Inflammatory macrophage treated with lipopolysaccharide for 1 hour (primary cell): Measurements from ENCODE around the gene OLFM2.

ENCODE experiments used
- DNase-seq, 2 donors: peaks; one replicate each; pipeline ENCODE4 v3.0.0-alpha.2; 2020 to 2022

Gene OLFM2

DNA sequence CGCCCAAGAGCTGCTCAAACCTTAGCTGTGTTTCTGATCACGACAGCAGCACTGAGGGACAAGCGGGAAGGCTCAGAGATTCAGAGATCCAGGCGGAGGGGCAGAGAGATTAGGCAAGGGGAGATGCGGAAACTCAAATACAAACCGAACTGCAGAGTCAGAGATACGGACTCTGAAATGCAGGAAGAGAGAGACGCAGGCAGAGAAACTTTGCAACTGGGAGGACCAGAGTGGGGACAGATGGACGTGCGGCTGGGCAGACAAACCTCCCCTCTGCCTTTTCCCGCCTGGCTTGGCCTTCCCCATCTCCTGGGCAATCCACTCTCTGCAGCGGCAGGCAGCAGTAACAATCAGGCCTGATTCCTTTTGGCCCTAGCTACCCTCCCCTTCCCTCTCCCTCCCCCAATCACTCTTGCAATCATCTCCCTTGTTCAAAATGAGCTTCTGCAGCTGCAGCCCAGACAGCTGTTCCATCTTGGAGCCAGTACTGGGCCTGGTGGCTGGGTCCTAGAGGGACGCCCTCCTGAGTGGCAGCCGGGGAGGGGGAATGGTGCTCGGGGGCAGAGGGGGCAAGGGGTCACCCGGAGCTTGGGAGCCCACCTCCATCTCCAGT lies 29.7 kb downstream of the OLFM2 start:
- no peak for DNase-seq

DNA sequence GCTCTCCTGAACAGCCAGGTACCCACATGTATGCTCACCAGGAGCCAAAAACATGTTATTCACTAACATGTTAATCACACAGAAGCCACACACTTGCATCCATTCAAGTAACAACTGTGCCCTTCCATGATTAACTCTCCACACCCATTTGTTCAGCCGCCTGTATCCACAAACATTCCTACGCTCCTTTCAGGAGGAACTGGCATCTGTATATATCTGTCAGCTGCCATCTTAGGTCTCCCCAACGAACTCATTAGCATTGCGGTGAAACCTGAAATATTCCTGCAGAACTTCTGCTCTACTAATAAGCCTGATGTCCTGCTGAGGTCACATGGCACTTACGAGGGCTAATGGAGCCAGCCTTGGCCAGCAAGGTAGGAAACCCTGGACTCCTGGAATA lies 33.0 kb downstream of the OLFM2 start:
- DNase-seq, result no peak

DNA sequence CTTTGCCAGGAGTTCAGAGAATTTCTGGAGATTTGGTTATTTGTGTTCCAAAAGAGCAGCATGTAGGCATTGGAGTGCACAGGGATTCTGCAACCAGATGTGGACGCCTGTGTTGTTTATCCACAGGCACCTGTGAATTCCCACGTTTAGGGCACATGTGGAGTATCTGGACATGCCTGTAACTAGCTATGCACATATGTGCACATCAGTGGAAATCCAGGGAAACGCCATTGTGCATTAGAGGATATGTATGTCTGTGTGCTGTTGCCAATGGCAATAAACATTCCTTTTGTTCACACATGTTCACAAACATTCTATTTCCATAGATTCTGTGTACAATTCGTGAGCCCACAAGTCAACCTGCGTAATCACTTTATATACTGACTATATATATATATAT lies 34.7 kb downstream of the OLFM2 start:
- no peak for DNase-seq

DNA sequence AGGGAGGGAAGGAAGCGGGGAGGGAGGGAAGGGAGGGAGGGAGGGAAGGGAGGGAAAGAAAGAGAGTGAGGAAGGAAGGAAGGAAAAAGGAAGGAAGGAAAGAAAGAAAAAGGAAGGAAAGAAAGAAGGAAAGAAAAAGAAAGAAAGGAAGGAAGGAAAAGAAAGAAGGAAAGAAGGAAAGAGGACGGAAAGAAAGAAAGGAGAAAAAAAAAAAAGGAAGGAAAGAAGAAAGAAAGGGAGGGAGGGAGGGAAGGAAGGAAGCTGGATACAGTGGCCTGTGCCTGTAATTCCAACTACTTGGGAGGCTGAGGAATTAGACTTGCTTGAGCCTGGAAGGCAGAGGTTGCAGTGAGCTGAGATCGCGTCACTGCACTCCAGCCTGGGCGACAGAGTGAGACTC lies 35.3 kb downstream of the OLFM2 start:
- DNase-seq, result no peak

DNA sequence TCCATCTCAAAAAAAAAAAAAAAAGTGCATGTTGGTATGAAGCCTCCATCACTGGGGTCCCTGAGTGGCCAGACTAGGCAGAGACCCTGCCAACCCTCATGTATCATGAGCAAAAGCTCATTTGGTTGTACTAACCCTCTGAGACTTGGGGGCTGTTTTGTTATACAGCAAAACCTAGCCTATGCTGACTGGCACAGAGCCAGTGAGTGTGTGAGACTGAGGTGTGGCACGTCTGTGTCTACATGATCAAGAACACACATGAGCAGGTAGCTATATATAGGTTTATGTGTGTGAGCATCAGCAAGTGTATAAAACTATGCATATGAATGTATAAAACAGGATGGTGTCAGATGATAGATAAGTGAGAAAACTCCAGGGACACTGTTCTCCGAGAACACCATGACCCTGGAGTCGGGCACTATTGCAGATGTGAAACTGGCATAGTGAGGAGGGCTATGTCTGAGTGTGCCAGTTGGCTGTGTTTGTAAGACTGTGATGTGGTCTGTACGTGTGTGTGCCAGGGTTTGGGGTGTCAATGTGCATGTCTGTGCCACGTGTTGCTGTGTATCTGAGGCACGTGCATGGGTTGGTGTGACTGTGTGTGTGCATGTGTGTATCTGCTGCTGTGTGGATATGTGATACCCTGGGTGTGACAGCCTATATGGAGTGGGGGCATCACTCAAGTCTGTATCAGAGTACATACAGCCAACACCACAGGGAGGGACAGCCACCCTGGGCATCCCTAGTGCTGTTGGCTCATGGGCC lies 44.5 kb downstream of the OLFM2 start:
- DNase-seq, result no peak

DNA sequence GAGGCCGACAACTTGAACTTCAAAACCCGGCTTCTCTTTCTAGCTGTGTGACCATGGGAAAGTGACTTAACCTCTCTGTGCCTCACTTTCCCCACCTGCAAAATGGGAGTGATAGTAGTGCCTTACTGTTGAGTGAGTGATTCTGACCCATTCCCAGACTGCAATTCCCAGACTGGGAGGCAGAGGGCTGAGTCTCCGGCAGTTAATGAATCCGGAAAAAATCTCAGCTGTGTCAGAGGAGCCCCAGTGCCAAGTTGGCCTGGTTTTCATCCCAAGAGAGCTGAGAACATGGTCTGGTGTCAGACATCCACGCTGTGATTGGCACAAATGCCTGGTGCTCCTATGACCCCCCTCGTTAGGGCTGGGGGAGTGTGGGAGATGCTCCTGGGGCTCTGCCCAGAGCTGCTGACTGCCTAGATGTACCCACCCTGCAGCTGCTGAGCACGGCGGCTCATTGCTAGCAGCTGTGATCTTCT lies 51.2 kb downstream of the OLFM2 start:
- no peak for DNase-seq

DNA sequence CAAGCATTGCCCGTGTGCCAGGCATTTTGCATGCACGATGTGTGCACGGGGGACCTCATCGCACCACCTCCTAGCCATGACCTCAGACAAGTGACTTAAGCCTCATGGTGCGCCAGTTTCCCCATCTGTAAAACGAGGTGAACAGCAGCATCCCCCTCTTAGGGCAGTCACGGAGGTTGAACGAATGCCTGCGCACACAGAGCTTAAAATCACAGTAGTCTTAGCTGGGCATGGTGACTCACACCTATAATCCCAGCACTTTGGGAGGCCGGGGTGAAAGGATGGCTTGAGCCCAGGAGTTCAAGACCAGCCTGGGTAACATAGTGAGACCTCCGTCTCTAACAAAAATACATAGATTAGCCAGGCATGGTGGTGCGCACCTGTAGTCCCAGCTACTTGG lies 52.6 kb downstream of the OLFM2 start:
- no peak for DNase-seq

DNA sequence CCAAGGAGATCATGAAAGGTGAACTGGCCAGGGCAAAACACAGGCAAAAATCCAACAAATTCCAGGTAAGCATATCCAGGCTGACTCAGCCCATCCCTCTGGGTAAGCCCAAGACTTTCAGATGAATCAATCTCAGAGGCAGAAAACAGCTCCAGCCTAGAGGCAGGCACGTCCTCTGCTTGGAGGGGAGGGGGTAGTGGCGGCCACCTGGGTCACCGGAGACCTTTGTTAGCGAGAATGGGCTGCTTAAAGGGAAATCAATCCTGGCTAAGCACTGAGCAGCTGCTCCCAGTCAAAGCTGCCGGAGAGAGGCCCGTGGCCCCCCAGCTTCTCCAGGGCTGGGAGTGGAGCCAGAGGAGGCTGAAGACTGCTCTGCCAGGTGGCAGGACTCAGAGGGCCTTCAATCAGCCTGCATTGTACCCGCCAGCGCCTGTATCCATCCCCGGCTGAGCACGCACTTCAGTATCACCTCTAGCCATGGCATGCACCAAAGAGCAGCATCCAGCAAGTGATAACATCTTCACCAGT lies 53.0 kb downstream of the OLFM2 start:
- DNase-seq, result no peak

DNA sequence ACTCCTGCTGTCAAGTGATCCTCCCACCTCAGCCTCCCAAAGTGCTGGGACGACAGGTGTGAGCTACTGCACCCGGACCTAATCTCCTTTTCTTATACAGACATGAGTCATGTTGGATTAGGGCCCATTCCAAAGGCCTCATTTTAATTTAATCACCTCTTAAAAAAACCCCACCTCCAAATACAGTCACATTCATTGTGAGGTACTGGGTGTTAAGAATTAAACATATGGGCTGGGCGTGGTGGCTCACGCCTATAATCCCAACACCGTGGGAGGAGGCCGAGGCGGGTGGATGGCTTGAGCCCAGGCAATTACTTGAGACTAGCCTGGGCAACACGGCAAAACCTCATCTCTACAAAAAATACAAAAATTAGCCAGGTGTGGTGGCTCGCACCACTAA lies 54.6 kb downstream of the OLFM2 start:
- no peak for DNase-seq

DNA sequence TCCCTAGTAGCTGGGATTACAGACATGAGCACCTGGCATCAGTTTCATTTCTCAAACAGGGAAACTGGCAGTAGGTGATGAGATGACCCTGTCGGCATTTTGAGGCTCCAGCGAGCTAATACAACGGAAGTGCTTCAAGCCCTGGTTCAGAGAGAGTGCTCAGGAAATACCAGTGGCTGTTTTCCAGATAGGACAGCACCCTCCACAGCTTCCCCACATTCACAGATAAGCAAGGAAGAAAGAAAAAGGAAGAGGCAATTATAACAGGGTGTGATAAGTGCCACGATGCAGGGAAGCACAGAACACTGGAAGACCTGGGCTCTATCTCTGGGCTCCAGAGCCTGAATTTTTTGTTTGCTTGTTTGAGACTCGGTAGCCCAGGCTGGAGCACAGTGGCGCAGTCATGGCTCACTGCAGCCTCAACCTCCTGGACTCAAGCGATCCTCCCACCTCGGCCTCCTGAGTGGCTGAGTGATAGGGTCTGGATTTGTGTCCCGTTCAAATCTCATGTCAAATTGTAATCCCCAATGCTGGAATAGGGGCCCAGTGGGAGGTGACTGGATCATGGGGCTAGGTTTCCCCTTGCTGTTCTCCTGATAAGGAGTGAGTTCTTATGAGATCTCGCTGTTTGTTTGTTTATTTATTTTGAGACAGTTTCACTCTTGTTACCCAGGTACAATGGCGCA lies 57.7 kb downstream of the OLFM2 start:
- DNase-seq, result no peak

DNA sequence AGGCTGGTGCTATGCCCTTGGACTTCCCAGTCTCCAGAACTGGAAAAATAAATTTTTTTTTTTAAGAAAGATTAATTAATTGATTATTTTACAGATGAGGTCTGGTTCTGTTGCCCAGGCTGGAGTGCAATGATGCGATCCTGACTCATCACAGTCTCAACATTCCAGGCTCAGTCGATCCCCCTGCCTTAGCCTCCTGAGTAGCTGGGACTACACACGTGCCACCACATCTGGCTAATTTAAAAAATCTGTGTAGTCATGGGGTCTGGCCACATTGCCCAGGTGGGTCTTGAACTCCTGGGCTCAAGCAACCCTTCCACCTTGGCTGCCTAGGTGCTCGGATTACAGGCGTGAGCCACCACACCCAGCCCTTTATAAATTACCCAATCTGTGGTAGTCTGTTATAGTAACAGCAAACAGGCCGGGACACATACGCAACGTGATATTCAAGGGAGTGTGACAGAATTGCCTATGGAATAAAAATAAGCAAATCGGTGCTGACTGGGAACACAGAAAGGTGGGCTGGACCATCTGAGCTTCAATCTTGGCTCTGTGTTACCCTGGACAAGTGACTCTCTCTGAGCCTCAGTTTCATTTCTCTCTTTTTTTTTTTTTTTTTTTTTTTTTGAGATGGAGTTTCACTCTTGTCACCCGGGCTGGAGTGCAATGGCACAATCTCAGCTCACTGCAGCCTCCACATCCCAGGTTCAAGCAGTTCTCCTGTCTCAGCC lies 58.4 kb downstream of the OLFM2 start:
- DNase-seq, result no peak

DNA sequence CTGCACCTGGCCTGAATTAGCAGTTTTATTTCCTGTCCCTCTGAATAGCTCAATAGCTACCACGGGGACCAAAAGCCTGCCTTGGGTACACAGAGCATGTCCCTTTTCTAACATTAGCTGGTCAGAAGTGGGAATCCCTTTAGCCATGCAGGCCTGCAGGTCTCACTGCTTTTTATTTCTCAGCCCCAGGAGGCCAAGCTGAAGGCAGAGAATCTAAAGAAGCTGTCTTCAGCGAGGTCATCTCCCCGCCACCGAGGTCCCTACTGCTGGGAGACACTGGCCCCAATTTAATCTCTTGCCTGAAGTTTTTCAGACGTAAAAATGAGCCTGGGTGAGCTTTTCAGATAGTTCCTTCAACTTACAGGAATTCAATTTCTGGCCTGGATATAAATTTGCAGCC lies 60.5 kb downstream of the OLFM2 start:
- DNase-seq, result no peak

DNA sequence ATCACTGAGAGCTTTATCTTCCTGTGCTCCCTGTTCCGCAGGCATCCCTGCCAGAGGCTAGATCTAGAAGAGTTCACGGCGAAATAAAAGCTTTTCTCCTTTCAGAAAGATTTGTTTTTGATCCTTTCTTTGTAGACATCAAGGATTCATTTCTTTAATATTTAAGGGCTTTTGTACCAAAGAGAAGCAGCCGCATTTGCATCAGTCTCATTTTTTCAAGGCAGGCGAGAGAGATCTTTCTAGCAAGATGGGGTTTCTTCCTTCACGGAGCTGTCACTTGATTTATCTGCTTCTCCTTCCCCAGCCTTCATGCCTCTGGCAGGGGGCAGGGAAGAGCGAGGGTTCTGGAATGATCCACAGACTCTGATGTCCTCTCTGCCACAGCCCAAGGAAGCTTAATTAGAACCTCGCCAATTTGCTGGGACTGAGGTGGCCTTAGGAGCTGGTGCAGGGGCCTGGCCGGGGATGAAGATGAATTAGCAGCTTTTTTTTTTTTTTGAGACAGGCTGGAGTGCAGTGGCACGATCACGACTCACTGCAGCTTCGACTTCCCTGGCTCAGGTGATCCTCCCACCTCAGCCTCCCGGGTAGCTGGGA lies 61.2 kb downstream of the OLFM2 start:
- DNase-seq, result no peak

DNA sequence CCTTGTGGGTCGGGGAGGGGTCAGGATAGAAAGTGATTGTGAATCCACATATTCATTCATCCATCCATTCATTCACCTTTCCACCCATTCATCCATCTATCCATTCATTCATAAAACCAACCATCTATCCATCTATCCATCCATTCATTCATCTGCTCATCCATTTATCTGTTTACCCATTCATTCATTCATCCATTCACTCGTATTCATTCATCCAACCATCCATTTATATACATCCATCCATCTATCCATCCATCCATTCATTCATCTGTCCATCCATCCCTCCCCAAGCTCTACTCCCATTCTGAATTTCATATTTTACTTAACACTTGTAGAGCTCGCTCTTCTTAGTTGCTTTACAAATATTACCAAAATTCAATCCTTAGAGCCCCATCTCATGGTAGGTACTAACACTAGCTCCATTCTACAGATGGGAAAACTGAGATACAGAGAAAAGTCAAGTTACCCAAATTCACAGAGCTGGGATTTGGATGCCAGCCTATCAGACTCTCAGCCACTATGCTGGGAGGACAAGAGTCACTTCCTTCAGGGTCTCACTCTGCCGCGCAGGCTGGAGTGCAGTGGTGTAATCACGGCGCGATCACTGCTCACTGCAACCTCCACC lies 63.6 kb downstream of the OLFM2 start:
- DNase-seq, result no peak

DNA sequence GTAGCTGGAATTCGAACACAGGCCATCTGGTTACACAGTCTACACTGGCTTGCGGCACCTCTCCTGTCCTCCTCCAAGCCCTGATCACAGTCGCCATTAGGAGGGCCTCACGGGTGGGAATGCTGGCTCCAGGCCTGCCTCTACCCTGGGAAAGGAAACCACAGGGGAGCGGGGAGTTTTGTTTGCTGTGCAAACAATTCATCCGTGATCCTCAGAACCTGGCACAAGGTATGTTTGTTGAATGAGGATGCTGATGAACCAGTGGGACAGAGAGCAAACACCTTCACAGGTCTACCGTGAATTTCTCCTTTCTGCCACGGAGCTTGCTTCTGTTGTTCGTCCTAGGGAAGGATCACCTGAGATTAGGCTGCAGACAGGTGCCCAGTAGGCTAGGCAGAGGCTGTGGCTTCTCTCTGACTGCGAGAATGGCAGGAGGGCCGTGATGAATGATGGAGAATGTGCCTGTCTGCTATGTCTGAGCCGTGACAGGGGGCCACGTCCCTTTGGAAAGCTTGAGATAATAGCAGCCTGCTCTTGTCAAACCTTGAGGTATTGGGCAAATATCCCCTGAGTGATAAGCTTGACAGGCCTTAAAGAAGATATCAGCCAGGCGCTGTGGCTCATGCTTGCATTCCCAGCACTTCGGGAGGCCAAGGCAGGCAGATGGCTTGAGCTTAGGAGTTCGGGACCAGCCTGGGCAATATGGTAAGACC lies 64.5 kb downstream of the OLFM2 start:
- no peak for DNase-seq

DNA sequence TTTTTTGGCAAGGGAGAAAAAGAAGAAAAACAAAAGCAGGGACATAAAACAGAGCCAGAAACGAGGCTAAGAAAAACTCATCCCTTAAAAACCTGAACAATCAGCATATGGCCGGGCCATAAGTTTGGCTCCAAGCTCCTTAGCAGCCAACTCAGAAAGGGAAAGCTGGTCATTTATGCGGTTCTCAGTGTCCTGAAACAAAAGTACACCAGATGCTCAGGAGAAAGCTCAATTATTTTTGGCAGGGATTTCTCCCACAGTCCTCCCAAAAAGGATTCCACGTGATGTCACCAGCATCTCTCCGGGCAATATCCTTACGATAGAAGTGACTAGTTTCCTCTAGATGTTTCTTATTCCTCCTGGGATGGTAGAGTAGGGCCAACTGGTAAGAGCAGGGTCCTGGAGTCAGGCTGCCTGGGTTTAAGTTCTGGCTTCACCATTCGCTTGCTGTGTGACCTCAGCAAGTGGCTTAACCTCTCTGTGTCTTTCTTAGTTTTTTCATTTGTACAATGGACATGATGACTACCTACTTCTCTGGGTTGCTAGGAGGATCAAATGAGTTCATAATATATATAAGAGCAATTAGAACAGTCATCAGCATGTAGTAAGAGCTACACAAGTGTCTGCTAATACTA lies 67.2 kb downstream of the OLFM2 start:
- no peak for DNase-seq

DNA sequence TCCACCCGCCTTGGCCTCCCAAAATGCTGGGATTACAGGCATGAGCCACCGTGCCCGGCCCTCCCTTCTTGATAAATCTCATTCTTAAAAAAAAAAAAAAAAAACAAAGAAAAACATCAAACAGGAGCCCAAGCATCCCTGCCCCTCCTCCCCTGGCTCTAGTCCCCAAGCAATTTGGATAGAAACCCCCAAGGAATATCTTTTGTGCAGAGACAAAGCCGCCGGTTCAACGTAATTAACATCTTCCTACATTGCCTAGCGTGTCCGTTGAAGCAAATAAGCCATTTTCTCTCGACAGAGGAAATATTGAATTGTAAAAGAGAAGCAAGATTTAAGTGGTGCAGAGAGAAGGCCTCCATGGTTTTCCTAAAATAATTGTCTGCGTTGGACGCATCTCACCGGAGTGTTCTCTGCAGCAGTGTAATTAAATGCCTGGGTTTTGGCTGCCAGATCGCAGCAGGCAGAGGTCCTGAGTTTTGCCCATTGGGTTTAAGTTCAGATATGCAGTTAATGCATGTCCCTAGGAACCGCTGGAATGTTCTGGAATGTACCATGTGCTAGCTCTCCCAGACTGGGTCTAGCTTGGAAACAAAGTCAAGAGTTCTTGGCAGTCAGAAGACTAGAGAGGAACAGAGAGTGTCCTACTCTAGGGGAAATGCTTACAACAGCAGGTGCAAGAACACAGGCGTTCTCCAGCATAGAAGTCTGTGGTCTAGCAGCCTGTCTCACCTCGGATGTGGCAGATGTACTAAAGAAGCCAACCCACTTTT lies 70.4 kb downstream of the OLFM2 start:
- no peak for DNase-seq

DNA sequence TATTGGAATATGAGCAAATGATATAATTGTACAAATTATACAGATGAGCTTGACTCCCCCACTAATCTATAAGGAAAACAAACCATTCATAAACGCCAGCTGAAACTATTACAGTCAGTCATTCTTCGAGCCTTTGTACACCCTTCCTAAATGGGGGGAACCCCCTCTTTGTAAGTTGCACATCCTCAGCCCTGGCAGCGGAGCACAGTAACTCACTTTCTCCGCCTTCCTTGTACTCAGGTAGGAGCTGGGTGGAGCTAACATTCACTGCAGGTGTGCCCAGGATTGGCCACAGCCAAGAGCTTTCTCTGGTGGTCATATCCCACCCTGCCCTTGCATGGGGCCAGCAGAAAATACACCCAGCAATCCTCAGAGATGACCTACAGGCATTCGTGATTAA lies 72.6 kb downstream of the OLFM2 start:
- no peak for DNase-seq

DNA sequence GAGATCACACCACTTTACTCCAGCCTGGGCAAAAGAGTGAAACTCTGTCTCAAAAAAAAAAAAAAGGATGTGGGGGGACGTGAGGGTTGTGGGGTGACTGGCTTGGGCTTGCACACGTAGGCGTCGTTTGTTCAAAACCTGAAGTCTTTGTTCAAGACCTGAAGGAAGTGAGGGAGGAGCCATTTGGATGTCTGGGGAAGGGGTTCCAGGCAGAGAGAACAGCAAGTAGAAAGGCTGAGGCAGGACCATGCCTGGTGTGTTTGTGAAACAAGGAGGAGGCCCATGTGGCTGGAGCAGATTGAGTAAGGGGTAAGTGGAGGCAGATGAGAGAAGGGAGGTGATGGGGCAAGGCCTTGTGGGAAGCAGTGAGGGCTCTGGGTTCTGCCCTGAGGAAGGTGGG lies 73.4 kb downstream of the OLFM2 start:
- no peak for DNase-seq

DNA sequence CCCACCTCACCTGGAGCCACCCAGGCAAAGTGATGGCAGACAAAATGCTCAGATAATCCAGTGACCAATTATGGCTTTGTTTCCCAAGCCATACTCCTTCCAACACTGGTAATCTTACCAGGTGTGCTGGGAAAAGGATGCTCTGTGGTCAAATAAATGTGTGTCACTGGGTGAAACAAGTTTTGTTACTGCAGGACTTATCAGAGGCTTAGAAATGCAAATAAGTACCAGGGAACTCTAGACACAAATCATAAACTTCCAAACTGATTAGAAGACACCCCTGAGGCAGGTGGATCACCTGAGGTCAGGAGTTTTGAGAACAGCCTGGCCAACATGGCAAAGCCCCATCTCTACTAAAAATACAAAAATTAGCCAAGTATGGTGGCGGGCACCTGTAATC lies 74.8 kb downstream of the OLFM2 start:
- DNase-seq, result no peak
